CD4-positive, alpha-beta T cell treated with Interleukin-6 at 100 ng/mL for 8 hours (primary cell): ENCODE measurements around the gene E2F3.
"Not testable (repeated sequence)": the region's sequence is repeated elsewhere in the genome, so short reads cannot be mapped to it uniquely, and the experiment has no call there.

ENCODE experiments used
- DNase-seq: peaks from one replicate; pipeline ENCODE4 v3.0.0-alpha.2; 2020; ENCODE audit warnings: mixed read lengths, low spot score

E2F3 gene

GRCh38 chr6:20467437-20467836 lies 65.8 kb downstream of the E2F3 start:
- DNase-seq: no peak

DNA sequence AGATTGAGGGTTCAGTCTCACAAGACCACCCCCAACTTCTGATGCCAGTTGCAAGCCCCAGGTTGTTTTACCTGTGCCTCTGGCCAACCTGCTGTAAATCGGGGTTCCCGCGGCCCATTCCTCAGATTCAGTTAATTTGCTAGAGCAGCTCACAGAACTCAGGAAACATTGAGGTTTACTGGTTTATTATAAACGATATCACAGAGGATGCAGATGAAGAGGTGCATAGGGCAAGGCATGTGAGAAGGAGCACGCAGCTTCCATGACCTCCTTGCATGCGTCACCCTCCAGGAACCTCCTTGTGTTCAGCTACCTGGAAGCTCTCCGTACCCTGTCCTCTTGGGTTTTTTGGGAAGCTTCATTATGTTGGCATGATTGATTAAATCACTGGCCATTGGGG lies 66.5 kb downstream of the E2F3 start:
- DNase-seq: no peak

GRCh38 chr6:20472748-20473147 lies 71.1 kb downstream of the E2F3 start:
- no peak for DNase-seq

- DNase-seq: no peak
Observed at GRCh38 chr6:20473518-20473917, 71.8 kb downstream of the E2F3 start.

GRCh38 chr6:20474874-20475542 lies 73.3 kb downstream of the E2F3 start:
- no peak for DNase-seq

GRCh38 chr6:20476501-20477043 lies 74.9 kb downstream of the E2F3 start:
- no peak for DNase-seq

DNA sequence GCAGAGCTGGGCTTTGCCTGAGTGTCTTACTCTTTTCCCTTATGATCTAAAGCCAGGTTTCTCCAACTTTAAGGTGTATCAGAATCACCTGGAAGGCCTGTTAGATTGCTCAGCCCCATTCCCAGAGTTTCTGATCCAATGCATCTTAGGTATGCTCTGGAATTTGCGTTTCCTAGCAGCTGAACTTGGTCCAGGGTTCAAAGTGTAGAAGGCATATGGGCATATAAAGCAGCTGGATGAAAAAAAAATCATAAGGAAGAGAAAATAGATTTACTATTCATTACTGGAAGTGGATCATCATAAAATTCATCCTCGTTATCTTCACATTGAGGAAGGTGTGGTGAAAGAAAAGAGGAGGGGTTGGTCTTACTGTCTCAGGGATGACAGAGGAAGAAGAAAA lies 75.8 kb downstream of the E2F3 start:
- no peak for DNase-seq

DNA sequence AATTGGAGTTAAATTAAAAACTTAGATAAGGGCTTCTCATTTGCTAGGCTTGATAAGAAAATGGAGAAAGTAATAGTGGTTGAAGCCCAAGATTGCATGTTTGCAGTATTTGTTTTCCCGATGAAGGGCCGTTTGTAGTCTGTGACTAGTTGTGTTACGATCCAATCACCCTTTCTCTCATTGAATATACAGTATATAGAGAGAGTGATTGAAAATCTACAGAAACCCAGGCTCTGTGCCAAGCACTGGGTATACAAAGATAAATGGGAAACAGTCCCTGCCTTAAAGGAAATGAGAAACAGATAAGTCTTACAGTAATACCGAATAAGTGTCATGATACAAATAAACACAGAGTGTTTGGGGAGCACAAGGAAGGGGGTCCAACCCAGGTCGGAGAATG lies 77.4 kb downstream of the E2F3 start:
- no peak for DNase-seq

- DNase-seq: no peak
Observed at GRCh38 chr6:20479526-20479925, 77.8 kb downstream of the E2F3 start.

DNA sequence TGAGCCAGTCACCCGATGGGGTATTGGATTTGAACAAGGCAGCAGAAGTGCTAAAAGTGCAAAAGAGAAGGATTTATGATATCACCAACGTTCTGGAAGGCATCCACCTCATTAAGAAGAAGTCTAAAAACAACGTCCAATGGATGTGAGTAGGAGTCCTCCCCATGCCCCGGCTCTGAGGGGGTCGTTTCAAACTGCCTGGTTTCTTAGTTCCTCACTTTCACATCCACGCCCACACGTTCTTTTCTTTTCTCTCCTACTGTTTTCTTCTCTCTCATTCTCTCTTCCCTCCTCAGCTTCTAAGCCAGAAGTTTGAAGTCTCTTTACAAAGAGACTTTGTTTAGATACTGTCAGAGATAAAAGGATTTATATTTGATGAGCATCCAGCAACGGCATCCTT lies 79.6 kb downstream of the E2F3 start:
- DNase-seq: no peak

GRCh38 chr6:20483887-20484497 lies 82.3 kb downstream of the E2F3 start:
- DNase-seq: no peak

DNA sequence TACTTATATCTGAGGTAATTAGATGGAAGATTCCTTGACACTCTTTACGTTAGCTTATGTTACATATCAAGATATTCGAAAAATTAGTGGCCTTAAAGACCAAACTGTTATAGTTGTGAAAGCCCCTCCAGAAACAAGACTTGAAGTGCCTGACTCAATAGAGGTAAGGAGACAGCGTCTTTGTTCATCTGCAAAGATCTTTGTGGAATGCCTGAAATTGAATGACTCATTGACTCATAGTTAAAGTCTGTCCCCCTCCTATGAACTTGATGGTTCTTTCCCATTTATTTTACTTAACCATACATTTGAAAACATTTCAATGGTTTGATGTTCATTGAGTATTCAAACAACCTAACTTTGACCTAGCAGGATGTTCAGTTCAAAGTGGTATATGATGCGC lies 85.0 kb downstream of the E2F3 start:
- DNase-seq: no peak

DNA sequence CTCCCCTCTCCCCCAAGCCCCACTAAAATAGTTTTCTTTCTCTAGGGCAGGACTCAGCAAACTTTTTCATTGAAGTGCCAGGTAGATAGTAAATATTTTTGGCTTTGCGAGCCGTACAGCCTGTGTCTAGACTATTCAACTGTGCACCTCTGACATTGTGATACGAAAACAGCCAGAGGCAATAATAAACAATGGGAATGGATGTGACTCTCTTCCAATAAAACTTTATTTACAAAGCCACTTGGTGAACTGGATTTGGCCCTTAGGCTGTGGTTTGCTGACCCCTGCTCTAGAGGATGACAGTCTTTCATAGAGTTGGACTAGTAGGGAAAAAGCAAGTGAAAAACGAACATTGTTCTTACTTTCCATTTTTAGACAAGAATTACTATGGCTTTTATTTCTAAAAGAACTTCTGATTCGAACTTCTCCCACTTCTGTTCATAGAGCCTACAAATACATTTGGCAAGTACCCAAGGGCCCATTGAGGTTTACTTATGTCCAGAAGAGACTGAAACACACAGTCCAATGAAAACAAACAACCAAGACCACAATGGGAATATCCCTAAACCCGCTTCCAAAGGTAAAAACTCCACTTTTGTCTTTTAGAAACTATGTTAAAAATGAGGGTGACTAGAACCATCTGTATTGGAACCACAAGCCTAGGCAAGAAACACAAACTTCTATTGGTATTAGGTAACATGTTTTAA lies 86.1 kb downstream of the E2F3 start:
- DNase-seq: no peak

DNA sequence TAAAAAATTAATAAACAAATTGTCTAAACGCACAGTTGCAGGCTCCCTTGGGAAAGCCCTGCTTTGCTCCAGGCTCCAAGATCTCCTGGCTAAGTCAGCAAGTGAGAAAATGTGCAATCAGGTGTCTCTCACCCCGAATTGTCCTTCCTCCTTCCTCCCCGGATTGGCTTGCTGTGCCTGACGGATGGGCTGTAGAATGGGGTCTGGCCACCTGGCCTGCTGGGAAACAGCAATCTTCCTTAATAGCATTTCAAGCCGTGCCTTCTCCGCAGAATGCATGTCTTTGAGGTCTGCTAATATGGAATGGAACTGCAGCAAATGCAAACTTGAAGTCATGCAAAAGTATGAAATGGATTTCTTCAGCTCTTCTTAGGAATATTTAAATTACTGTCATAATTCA lies 88.9 kb downstream of the E2F3 start:
- DNase-seq: no peak

GRCh38 chr6:20492099-20492498 lies 90.4 kb downstream of the E2F3 start:
- DNase-seq: no peak

DNA sequence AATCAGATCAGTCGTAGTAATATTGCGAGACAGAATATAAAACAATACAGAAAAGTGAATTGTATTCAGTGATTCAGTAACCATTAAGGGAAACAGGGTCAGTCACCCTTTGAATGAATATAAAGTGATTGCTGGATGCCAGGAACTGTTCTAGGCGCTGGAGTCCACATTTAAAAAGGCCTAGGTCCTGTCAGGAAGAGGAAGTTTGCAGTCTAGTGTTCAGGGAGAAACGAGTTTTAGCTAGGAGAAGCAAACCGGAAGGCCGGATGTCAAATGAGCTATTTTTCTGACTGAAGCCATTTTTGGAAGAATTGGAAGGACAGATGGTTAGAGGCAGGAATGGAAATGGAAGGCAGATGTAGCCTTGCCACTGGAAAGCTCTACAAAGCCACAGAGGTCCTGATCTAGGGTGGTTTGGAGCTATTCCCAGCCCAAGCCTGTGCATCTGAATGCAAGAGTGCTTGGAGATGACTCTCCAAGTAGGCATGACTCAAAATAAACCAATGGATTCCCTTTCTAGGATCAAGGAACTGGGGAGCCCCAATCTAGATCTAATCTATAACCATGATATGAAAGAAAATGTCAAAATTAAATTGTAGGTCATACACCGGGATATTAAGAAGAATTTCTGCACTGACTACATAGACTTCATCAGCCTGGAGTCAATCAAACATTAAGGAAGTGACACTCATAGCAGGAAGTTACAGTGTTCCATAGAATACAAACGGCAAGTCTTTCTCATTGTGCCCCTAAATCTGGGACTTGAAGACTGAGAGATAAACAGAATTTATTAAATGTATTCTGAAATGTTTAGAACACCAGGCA lies 95.7 kb downstream of the E2F3 start:
- DNase-seq: no peak

DNA sequence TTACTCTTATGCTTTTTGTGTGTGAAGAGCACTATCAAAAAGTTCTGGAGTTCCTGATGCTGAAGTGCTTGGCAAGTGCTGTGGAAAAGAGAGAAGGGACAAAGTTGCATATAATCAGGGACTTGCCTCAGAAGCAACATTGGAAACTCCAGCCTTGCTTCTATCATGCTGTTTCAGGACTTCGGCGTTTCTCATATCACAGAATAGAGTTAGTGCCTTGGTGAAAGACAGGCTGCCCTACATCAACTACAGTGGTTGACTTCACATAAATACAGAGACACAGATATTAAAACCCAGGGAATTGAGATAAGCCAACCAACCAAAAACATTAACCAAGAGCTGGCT lies 96.3 kb downstream of the E2F3 start:
- no peak for DNase-seq

- DNase-seq: no peak
Observed at GRCh38 chr6:20509212-20509611, 107.5 kb downstream of the E2F3 start.

GRCh38 chr6:20511852-20512251 lies 110.2 kb downstream of the E2F3 start:
- no peak for DNase-seq

- DNase-seq: not testable (repeated sequence)
Observed at GRCh38 chr6:20525208-20525607, 123.5 kb downstream of the E2F3 start.

DNA sequence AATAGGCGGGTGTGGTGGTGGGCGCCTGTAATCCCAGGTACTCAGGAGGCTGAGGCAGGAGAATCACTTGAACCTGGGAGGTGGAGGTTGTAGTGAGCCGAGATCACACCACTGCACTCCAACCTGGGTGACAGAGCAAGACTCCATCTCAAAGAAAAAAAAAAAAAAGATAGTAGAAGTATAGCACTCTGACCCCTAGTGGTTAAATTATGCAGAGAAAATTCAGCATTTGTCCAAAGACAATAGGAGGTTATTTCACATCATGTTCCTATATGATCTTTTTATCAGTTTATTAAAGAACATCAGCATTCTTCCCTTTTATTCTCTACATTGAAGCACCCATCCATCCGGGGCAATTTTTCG lies 127.4 kb downstream of the E2F3 start:
- DNase-seq: peak; percentile 48

DNA sequence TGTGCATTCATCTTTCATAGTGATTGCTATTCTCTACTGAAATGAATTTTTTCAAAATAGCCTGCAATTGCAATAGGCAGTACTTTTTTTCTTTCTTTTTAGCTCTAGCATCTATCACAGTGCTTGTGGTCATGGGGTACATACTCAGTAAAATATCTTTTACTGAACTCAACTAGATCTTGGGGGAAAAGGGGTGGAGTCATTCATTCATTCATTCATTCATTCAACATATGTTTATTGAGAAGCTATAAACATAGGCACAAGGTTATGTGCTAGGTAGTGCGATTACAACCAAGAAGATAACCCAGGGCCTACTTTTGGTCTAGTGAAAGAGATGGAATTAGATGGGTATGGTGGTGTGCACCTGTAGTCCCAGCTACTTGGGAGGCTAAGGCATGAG lies 131.2 kb downstream of the E2F3 start:
- DNase-seq: no peak
